K562 (cell line): ENCODE measurements around the gene FILIP1L. TPM values are rescaled to one million over a fixed set of nuclear protein-coding genes. Genes with fewer than 3 reads are reported as not detected.

Experiments used
- ATAC-seq: fragments of 200-7000 bp; cut with Tn5 transposase; 3 replicates; pipeline ENCODE4 v1.9.1; 2020; ENCODE audit warnings: moderate library complexity
- BruUV-seq: library from RNA; stranded (reverse); fragments of 400-500 nt; replicated peaks from 2 replicates; lab custom pipeline; 2021; lab: Mats Ljungman, UMichigan
- CTCF ChIA-PET: fragments of 300-600 bp; formaldehyde crosslinking; extraction: SDS; loops from one replicate; lab custom pipeline; 2021; ENCODE audit warnings: low intra/inter-chr PET ratio; lab: Yijun Ruan, JAX
- POLR2A ChIA-PET: fragments of 300-600, 350-650 bp; sonication (Branson Sonifier 250); formaldehyde crosslinking; extraction: SDS; loops from one replicate; lab custom pipeline; 2021; ENCODE audit warnings: antibody characterized with exemption, inconsistent platforms; lab: Yijun Ruan, JAX
- DNase-seq, 4 experiments: peaks; one replicate each; pipeline versions ENCODE4 v3.0.0 to v3.0.0-alpha.2; 2011 to 2018; ENCODE audit warnings: low spot score in 3 of 4, mixed read lengths in 3 of 4; ENCODE audit errors: extremely low read depth in 1 of 4
- FAIRE-seq: peaks from 2 replicates; lab custom pipeline; 2011; peaks lifted over from hg19 to GRCh38; lab: Jason Lieb, UNC
- H2AFZ ChIP-seq: 2 replicates; pipeline ENCODE4 v1.6.0; 2011; ENCODE audit warnings: low read depth, low read length, control low read depth, inconsistent platforms
- H3K27ac ChIP-seq: fragments of 200-600 bp; 3 replicates; pipeline ENCODE4 v1.8.0; 2011; ENCODE audit warnings: low read depth, mild to moderate bottlenecking, control low read depth, inconsistent platforms, low read length, moderate library complexity, mixed read lengths; ENCODE audit errors: extremely low read depth
- H3K27me3 ChIP-seq, 2 experiments: fragments of 300-600 bp in 1 of 2; 2 replicates in 1 of 2; 3 replicates in 1 of 2; pipeline versions ENCODE4 v1.6.0 to v1.8.0; 2011; ENCODE audit warnings: inconsistent platforms in 2 of 2, low read length in 2 of 2, mild to moderate bottlenecking in 1 of 2, mixed read lengths in 1 of 2, moderate library complexity in 1 of 2; ENCODE audit not compliant: control insufficient read depth in 2 of 2, insufficient read depth in 2 of 2
- H3K36me3 ChIP-seq: fragments of 300-600 bp; 3 replicates; pipeline ENCODE4 v1.8.0; 2011; ENCODE audit warnings: mild to moderate bottlenecking, low read length, inconsistent platforms; ENCODE audit not compliant: control insufficient read depth, insufficient read depth
- H3K4me1 ChIP-seq, 2 experiments: fragments of 200-600 bp in 1 of 2; replicated peaks in 1 of 2; 2 replicates in 1 of 2; 3 replicates in 1 of 2; pipeline versions ENCODE4 v1.5.1 to v1.8.0; 2011; ENCODE audit warnings: inconsistent platforms in 2 of 2, low read length in 2 of 2, mild to moderate bottlenecking in 1 of 2, mixed read lengths in 1 of 2, moderate library complexity in 1 of 2; ENCODE audit not compliant: control insufficient read depth in 2 of 2, insufficient read depth in 2 of 2
- H3K4me2 ChIP-seq: 2 replicates; pipeline ENCODE4 v1.6.1; 2011; ENCODE audit warnings: low read length, control low read depth, inconsistent platforms, mixed read lengths; ENCODE audit not compliant: insufficient read depth
- H3K4me3 ChIP-seq: fragments of 200-600 bp; sonication (generic), shearing (Covaris generic); 2 replicates; pipeline ENCODE4 v1.5.1; 2016; ENCODE audit warnings: control low read depth, inconsistent platforms
- H3K79me2 ChIP-seq: fragments of 200-600 bp; 3 replicates; pipeline ENCODE4 v1.8.0; 2011; ENCODE audit warnings: low read length, inconsistent platforms; ENCODE audit not compliant: control insufficient read depth, insufficient read depth
- H3K9ac ChIP-seq, 2 experiments: 2 replicates each; pipeline versions ENCODE4 v1.6.0 to v1.6.1; 2011; ENCODE audit warnings: low read depth in 2 of 2, low read length in 2 of 2, control low read depth in 1 of 2, inconsistent platforms in 1 of 2, mild to moderate bottlenecking in 1 of 2, mixed read lengths in 1 of 2; ENCODE audit not compliant: insufficient read depth in 1 of 2
- H3K9me1 ChIP-seq: one replicate; pipeline ENCODE4 v1.6.0; 2011; ENCODE audit warnings: inconsistent platforms, mild to moderate bottlenecking, low read length, moderate library complexity; ENCODE audit not compliant: control insufficient read depth, insufficient read depth
- H3K9me3 ChIP-seq: replicated peaks from 2 replicates; pipeline ENCODE4 v1.5.1; 2011; ENCODE audit warnings: low read depth, low read length, inconsistent platforms; ENCODE audit not compliant: control insufficient read depth, insufficient read depth
- H4K20me1 ChIP-seq: replicated peaks from 2 replicates; pipeline ENCODE4 v1.6.1; 2011; ENCODE audit warnings: low read length, inconsistent platforms, mixed read lengths; ENCODE audit not compliant: control insufficient read depth, insufficient read depth
- MBD2 ChIP-seq: sonication (generic); IDR thresholded peaks from 2 replicates; pipeline ENCODE4 v1.6.1; 2016; ENCODE audit warnings: low read depth, borderline replicate concordance
- NRF1 ChIP-seq, 2 experiments: fragments of 450-650 bp; IDR thresholded peaks in 1 of 2; conservative IDR thresholded peaks in 1 of 2; 2 replicates each; pipeline ENCODE4 v1.6.1; 2014; ENCODE audit warnings: mild to moderate bottlenecking in 2 of 2
- PCBP2 ChIP-seq: fragments of 200-400 bp; formaldehyde crosslinking; IDR thresholded peaks from 2 replicates; pipeline ENCODE4 v1.6.1; 2018; ENCODE audit warnings: low read length, low read depth, mild to moderate bottlenecking, moderate library complexity; ENCODE audit not compliant: poor library complexity, severe bottlenecking
- PML ChIP-seq: IDR thresholded peaks from 2 replicates; pipeline ENCODE4 v1.6.1; 2012; ENCODE audit warnings: low read length, inconsistent platforms
- WGBS: fragments of 100-300 bp; shearing (Covaris generic); methylation state at CpG from one replicate; pipeline ENCODE4 v1.1.6; 2016; ENCODE audit warnings: low coverage, mixed read lengths; ENCODE audit not compliant: insufficient coverage; ENCODE audit errors: missing lambda C conversion rate; 5-methylcytosine and 5-hydroxymethylcytosine counted together
- in situ Hi-C: fragments of 300-500 bp; cut with MboI; formaldehyde crosslinking; loops from 4 replicates; pipeline ENCODE4 v1.15.0; 2018; ENCODE audit warnings: inconsistent platforms, mixed read lengths
- intact Hi-C: fragments of 100-400 bp; cut with micrococcal nuclease; formaldehyde crosslinking; loops from 2 replicates; pipeline ENCODE4 v1.14.2; 2022
- polyA plus RNA-seq, 8 experiments: library from polyadenylated mRNA; depleted of rRNA in 4 of 8; stranded (reverse) in 5 of 8; unstranded in 3 of 8; fragments of >200 nt; fragmentation: Nextera tagmentation in 2 of 8; fragmentation: Illumina TruSeq in 1 of 8; extraction: Ambion mirVana in 2 of 8; extraction: Trizol in 1 of 8; gene quantifications; 2 replicates each; pipeline versions ENCODE4 v1.2.1 to v1.2.3, GENCODE V29; 2011 to 2014; ENCODE audit warnings: inconsistent platforms in 1 of 8, missing spikeins in 1 of 8
- total RNA-seq, 7 experiments: library from RNA; depleted of rRNA in 6 of 7; stranded (reverse); fragments of >200 nt in 6 of 7; fragmentation: Illumina TruSeq in 2 of 7; extraction: Trizol in 2 of 7; gene quantifications; 2 replicates each; pipeline versions ENCODE4 v1.2.1 to v1.2.3, GENCODE V29; 2011 to 2021; ENCODE audit warnings: low replicate concordance in 1 of 7

FILIP1L gene
- total and polyA plus RNA-seq, 9 of the 15 experiments (the other 6 are each of a cell fraction or from before 2014, with no cell fraction given), result 0.50 to 2.1 (median 1.1) TPM

DNA sequence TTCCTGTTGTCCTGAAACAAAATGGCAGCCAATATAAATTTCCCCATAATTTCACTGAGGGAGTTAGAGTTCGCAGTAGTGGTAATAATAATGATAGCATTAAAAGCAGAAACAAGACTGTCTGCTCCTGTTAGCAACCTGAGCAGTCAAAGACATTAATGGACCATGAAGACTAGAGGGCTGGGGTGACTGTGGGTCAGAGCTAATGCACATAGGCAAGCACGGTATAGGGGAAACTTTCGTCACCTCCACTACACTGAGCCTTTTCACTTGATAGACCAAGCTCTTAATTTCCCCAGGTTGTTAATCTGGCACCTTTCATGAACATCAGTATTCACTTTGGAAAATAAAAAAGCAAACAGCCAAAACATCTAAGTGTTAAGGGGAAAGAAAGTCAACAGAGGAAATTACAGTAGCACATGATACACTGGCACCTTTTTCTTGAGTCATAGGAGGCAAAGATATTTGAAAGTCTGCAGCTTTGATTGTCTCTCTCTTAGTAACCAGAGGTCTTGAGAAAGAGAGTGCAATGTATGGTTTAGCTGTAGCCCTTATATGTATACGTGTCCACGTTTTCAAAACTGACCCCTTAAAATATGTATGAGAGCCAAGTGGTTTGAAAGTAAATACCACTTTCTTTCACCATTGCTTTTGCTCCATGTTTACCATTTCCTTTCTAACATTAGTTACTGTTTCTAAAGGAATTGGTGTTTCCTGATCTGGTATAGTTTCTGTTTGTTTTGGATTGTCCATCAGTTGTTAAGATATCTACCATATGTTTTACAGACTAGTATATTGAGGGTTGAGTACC lies 104.8 kb downstream of the FILIP1L start:
- Histone ChIP-seq H3K4me3 (no peak overlapping the region), H3K4me2 (no peak overlapping the region), H2AFZ (no peak overlapping the region), H3K9me1 (no peaks in the 10 kb centered on the region), H3K27ac (no peak overlapping the region), H3K4me1 (peaks cover 0 to 8% of the 10 kb centered on the region in 2 experiments; a peak in 2 of 5 replicates), H4K20me1 (no peaks in the 10 kb centered on the region), H3K9ac (no peak overlapping the region), H3K9me3 (no peaks in the 10 kb centered on the region), H3K36me3 (no peaks in the 10 kb centered on the region), H3K27me3 (no peaks in the 10 kb centered on the region), H3K79me2 (no peaks in the 10 kb centered on the region; the same call in 2 of the 3 replicates)
- no peak for TF ChIP-seq NRF1 (conservative IDR thresholded peaks at IDR 0.05 in 1 of 2, IDR thresholded peaks at IDR 0.05 in 1 of 2)
- TF ChIP-seq MBD2, result no peak
- no peak for TF ChIP-seq PCBP2
- TF ChIP-seq PML, result no peak
- intact Hi-C loops, result loop anchor here (10.0 kb wide), 2 partner anchors 55 to 165 kb away; no protein-coding TSS in a partner anchor
- in situ Hi-C loops, result no loop called here
- POLR2A ChIA-PET, result no interaction called here
- no peak for DNase-seq
- 60% methylated on average over 4 of the region's 5 CpGs for WGBS
- no peak for FAIRE-seq
- CTCF ChIA-PET, result no interaction called here
- ATAC-seq, result no peak
- BruUV-seq, result no TSS peak
